ENCODE measurements around the gene HTR6. TPM values are rescaled to one million over a fixed set of nuclear protein-coding genes. Genes with fewer than 3 reads are reported as not detected.

Gene HTR6
- total RNA-seq, 1 donor, result 0.09 TPM

GRCh38 chr1:19620786-19621185 lies 43.9 kb upstream of the HTR6 start:
- H3K4me3 ChIP-seq (ENCODE audit: low read depth, low read length), result no peak overlapping the region
- TF ChIP-seq CTCF (IDR thresholded peaks at IDR 0.05; ENCODE audit: insufficient read depth, low read length), result no peak
- DNase-seq (ENCODE audit: low read depth), result peak; percentile 88

GRCh38 chr1:19621274-19621950 lies 43.3 kb upstream of the HTR6 start:
- peak; percentile 86 for DNase-seq (ENCODE audit: low read depth)
- no peak overlapping the region for H3K4me3 ChIP-seq (ENCODE audit: low read depth, low read length)
- no peak for TF ChIP-seq CTCF (IDR thresholded peaks at IDR 0.05; ENCODE audit: insufficient read depth, low read length)

GRCh38 chr1:19622204-19622603 lies 42.5 kb upstream of the HTR6 start:
- peak; percentile 64 for DNase-seq (ENCODE audit: low read depth)
- no peak overlapping the region for H3K4me3 ChIP-seq (ENCODE audit: low read depth, low read length)

GRCh38 chr1:19623523-19623922 lies 41.2 kb upstream of the HTR6 start:
- no peak for DNase-seq (ENCODE audit: low read depth)
- H3K4me3 ChIP-seq (ENCODE audit: low read depth, low read length), result no peak overlapping the region
- no peak for TF ChIP-seq CTCF (IDR thresholded peaks at IDR 0.05; ENCODE audit: insufficient read depth, low read length)

More at GRCh38 chr1:19622204-19622603, 42.5 kb upstream of the HTR6 start:
- no peak for TF ChIP-seq CTCF (IDR thresholded peaks at IDR 0.05; ENCODE audit: insufficient read depth, low read length)

- DNase-seq (ENCODE audit: low read depth), result no peak
- no peak for TF ChIP-seq CTCF (IDR thresholded peaks at IDR 0.05; ENCODE audit: insufficient read depth, low read length)
- no peak overlapping the region for H3K4me3 ChIP-seq (ENCODE audit: low read depth, low read length)
Observed at GRCh38 chr1:19625291-19625937, 39.3 kb upstream of the HTR6 start.

- no peak overlapping the region for H3K4me3 ChIP-seq (ENCODE audit: low read depth, low read length)
- DNase-seq (ENCODE audit: low read depth), result no peak
Observed at GRCh38 chr1:19628879-19629278, 35.8 kb upstream of the HTR6 start.

More at GRCh38 chr1:19628879-19629278, 35.8 kb upstream of the HTR6 start:
- TF ChIP-seq CTCF (IDR thresholded peaks at IDR 0.05; ENCODE audit: insufficient read depth, low read length), result no peak
